Ishikawa (cell line): ENCODE measurements around the gene TINAG.

Source experiments
- CEBPB ChIP-seq: IDR thresholded peaks from 2 replicates; pipeline ENCODE4 v1.6.1; 2012
- CREB1 ChIP-seq: IDR thresholded peaks from 2 replicates; pipeline ENCODE4 v1.6.1; 2012; ENCODE audit warnings: low read depth
- EGR1 ChIP-seq: IDR thresholded peaks from 2 replicates; pipeline ENCODE4 v1.6.1; 2012
- EP300 ChIP-seq: IDR thresholded peaks from 2 replicates; pipeline ENCODE4 v1.6.1; 2012; ENCODE audit warnings: borderline replicate concordance
- FOXM1 ChIP-seq: IDR thresholded peaks from 2 replicates; pipeline ENCODE4 v1.6.1; 2012; ENCODE audit warnings: low read depth, borderline replicate concordance
- MAX ChIP-seq: IDR thresholded peaks from 2 replicates; pipeline ENCODE4 v1.6.1; 2012
- NFIC ChIP-seq: IDR thresholded peaks from 2 replicates; pipeline ENCODE4 v1.6.1; 2012
- RAD21 ChIP-seq: IDR thresholded peaks from 2 replicates; pipeline ENCODE4 v1.6.1; 2012; ENCODE audit warnings: low read depth
- REST ChIP-seq: IDR thresholded peaks from 2 replicates; pipeline ENCODE4 v1.6.1; 2012; ENCODE audit warnings: low read depth, mild to moderate bottlenecking
- TAF1 ChIP-seq: IDR thresholded peaks from 2 replicates; pipeline ENCODE4 v1.6.1; 2012; ENCODE audit warnings: low read depth, mild to moderate bottlenecking
- TCF12 ChIP-seq: IDR thresholded peaks from 2 replicates; pipeline ENCODE4 v1.6.1; 2012; ENCODE audit warnings: low read depth
- TEAD4 ChIP-seq: IDR thresholded peaks from 2 replicates; pipeline ENCODE4 v1.6.1; 2012
- USF1 ChIP-seq: IDR thresholded peaks from 2 replicates; pipeline ENCODE4 v1.6.1; 2012
- YY1 ChIP-seq: IDR thresholded peaks from 2 replicates; pipeline ENCODE4 v1.6.1; 2012; ENCODE audit warnings: low read depth
- ZBTB7A ChIP-seq: IDR thresholded peaks from 2 replicates; pipeline ENCODE4 v1.6.1; 2012; ENCODE audit warnings: low read depth

TINAG gene

GRCh38 chr6:54310377-54311152 lies 2.3 kb downstream of the TINAG start:
- no peak for TF ChIP-seq EGR1

GRCh38 chr6:54315656-54316055 lies 7.4 kb downstream of the TINAG start:
- TF ChIP-seq FOXM1 (no peak), CEBPB (no peak), TEAD4 (no peak), CREB1 (no peak), TCF12 (no peak), REST (no peak), MAX (no peak), YY1 (no peak), RAD21 (no peak)

- TF ChIP-seq MAX (no peak), CREB1 (no peak), EGR1 (no peak), TAF1 (no peak), NFIC (no peak), EP300 (no peak), ZBTB7A (no peak), RAD21 (no peak), TEAD4 (no peak), FOXM1 (no peak), REST (no peak), YY1 (no peak), TCF12 (no peak), USF1 (no peak), CEBPB (no peak)
These were observed 12.6 kb downstream of the TINAG start for GRCh38 chr6:54320871-54321270.

- TF ChIP-seq RAD21 = no peak
- TF ChIP-seq TCF12 = no peak
- no peak for TF ChIP-seq REST
- no peak for TF ChIP-seq YY1
- TF ChIP-seq CREB1 = no peak
- TF ChIP-seq EGR1 = no peak
- no peak for TF ChIP-seq TEAD4
- TF ChIP-seq EP300 = no peak
- no peak for TF ChIP-seq USF1
- TF ChIP-seq TAF1 = no peak
- TF ChIP-seq FOXM1 = no peak
- TF ChIP-seq CEBPB = no peak
These were observed 19.4 kb downstream of the TINAG start for GRCh38 chr6:54327631-54328030.

GRCh38 chr6:54335871-54336270 lies 27.6 kb downstream of the TINAG start:
- TF ChIP-seq TCF12 (no peak), YY1 (no peak), MAX (no peak), EP300 (no peak), RAD21 (no peak), TEAD4 (0 out of 2 replicates have a peak, but pooled peaks have one; percentile 31)
